Psoas muscle (tissue), 8 donors: ENCODE measurements around the gene ANO6. TPM values are rescaled to one million over a fixed set of nuclear protein-coding genes. Genes with fewer than 3 reads are reported as not detected.
A peak's percentile ranks its signal among the peaks of the same experiment; 100 is the strongest.

ENCODE experiments used
- ATAC-seq, 4 donors: fragments of 200-7000 bp; cut with Tn5 transposase; one replicate each; pipeline ENCODE4 v1.9.1; 2020; ENCODE audit warnings: moderate library complexity in 3 of 4, mild to moderate bottlenecking in 2 of 4
- DNase-seq, 2 donors: peaks; one replicate each; pipeline ENCODE4 v3.0.0-alpha.2; 2020
- H3K27ac ChIP-seq: fragments of 200-600 bp; one replicate; pipeline ENCODE4 v1.8.0; 2022
- H3K27me3 ChIP-seq, 3 donors: fragments of 200-600 bp in 1 of 3; one replicate each; pipeline versions ENCODE4 v1.6.1 to v1.8.0; 2013 to 2022; ENCODE audit warnings: low read length in 2 of 3, mild to moderate bottlenecking in 2 of 3, moderate library complexity in 1 of 3; ENCODE audit not compliant: insufficient read depth in 3 of 3
- H3K36me3 ChIP-seq, 2 donors: fragments of 200-600 bp in 1 of 2; one replicate each; pipeline versions ENCODE4 v1.6.1 to v1.8.0; 2013 to 2022; ENCODE audit warnings: low read depth in 1 of 2, mild to moderate bottlenecking in 1 of 2, moderate library complexity in 1 of 2; ENCODE audit not compliant: insufficient read depth in 1 of 2
- H3K4me1 ChIP-seq: fragments of 200-600 bp; one replicate; pipeline ENCODE4 v1.8.0; 2022
- H3K4me3 ChIP-seq: fragments of 200-600 bp; one replicate; pipeline ENCODE4 v1.8.0; 2022; ENCODE audit warnings: mild to moderate bottlenecking
- H3K9me3 ChIP-seq: fragments of 200-600 bp; one replicate; pipeline ENCODE4 v1.8.0; 2022
- CTCF ChIP-seq: fragments of 200-600 bp; IDR thresholded peaks from one replicate; pipeline ENCODE4 v1.8.0; 2022; ENCODE audit warnings: antibody characterized with exemption
- WGBS, 3 donors: extraction: QIAGEN DNeasy Blood & Tissue Kit; methylation state at CpG; one replicate each; pipeline versions ENCODE4 v1.1.6 to v1.1.7; 2013; 5-methylcytosine and 5-hydroxymethylcytosine counted together
- intact Hi-C, 2 donors: fragments of 100-400 bp; cut with DNase I; formaldehyde crosslinking; loops; one replicate each; pipeline versions ENCODE4 v1.11.0 to v1.14.2; 2022
- polyA plus RNA-seq, 3 donors: library from polyadenylated mRNA; stranded (reverse); fragments of 200-250 nt; gene quantifications; one replicate each; pipeline ENCODE4 v1.2.3, GENCODE V29; 2013
- total RNA-seq, 4 donors: library from RNA; stranded (reverse); fragmentation: NEBNext Ultra II Directional in 2 of 4; extraction: Animal tissue kit (Norgen Biotek cat#: 25700) in 2 of 4; gene quantifications; one replicate each; pipeline versions ENCODE4 v1.2.1 to v1.2.4, GENCODE V29; 2021 to 2023
- donor health status: healthy with polysubstance abuse.
- donor health status: DM: no; HTN: no; CAD: no; lungs with moderate emphysema.
- donor health status: Bipolar disorder and iron deficiency.
- donor health status: healthy.
- donor health status: DM: yes; HTN: yes; CAD: no.
- donor health status: DM: no; HTN: no; CAD: no.
- donor health status: DM: no; HTN: no; CAD: no.
- donor health status: DM: yes; HTN: yes; CAD: no.

ANO6 gene
- total and polyA plus RNA-seq, 7 donors, result 25.6 to 121 (median 51.5) TPM

GRCh38 chr12:45368841-45369489 is 153.1 kb downstream of the ANO6 start:
- Histone ChIP-seq H3K4me1 (no peaks in the 10 kb centered on the region), H3K27me3 (no peaks in the 10 kb centered on the region), H3K9me3 (peaks cover 5% of the 10 kb centered on the region), H3K4me3 (no peak overlapping the region), H3K36me3 (peaks cover 4 to 41% of the 10 kb centered on the region in 2 donors), H3K27ac (no peak overlapping the region)
- peak in 2 of 4 donors; percentile 51 to 58 for ATAC-seq
- no peak for TF ChIP-seq CTCF
- no peak for DNase-seq
- 76 to 81% (median 79%) methylated on average over 3 of the region's 3 CpGs for WGBS, 3 donors
- intact Hi-C loops, result no loop called here

GRCh38 chr12:45377815-45378214 is 161.9 kb downstream of the ANO6 start:
- ATAC-seq, result no peak
- Histone ChIP-seq H3K27me3 (no peaks in the 10 kb centered on the region), H3K9me3 (no peaks in the 10 kb centered on the region), H3K27ac (no peak overlapping the region), H3K4me1 (no peaks in the 10 kb centered on the region), H3K4me3 (no peak overlapping the region), H3K36me3 (peaks cover 9 to 62% of the 10 kb centered on the region in 2 donors)
- 68 to 82% (median 81%) methylated on average over 1 of the region's 1 CpG for WGBS, 3 donors
- no peak for TF ChIP-seq CTCF
- DNase-seq, result no peak
- intact Hi-C loops, result no loop called here

GRCh38 chr12:45379261-45379660 is 163.4 kb downstream of the ANO6 start:
- Histone ChIP-seq H3K4me3 (no peak overlapping the region), H3K36me3 (peaks cover 11 to 77% of the 10 kb centered on the region in 2 donors), H3K9me3 (no peaks in the 10 kb centered on the region), H3K4me1 (no peaks in the 10 kb centered on the region), H3K27me3 (no peaks in the 10 kb centered on the region), H3K27ac (no peak overlapping the region)
- no peak for TF ChIP-seq CTCF
- intact Hi-C loops, result no loop called here
- ATAC-seq (no peak), DNase-seq (no peak)
- WGBS, 3 donors, result 89 to 94% (median 92%) methylated on average over 5 of the region's 5 CpGs

DNA sequence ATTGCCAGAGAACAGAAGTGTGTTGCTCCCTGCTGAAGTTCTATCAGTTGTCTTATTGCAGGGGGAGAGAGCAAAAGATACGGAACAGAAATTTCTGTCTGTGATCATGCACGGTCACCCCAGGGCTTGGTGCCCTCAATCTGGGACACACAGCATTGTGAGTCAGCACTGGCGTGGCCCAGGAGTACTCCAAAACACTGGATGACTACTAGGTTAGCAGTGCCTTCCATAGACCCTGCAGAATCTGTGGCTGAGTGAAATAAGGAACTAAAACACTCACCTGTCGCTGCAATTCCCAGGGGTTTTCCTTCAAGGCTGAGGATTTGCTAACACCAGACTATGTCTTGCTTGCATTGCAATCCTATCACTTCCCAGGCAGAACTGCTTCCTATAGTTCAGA is 165.5 kb downstream of the ANO6 start:
- peak; percentile 62 to 77 (median 72) for ATAC-seq
- no peaks in the 10 kb centered on the region for H3K27me3 ChIP-seq
- peaks cover 13 to 98% of the 10 kb centered on the region in 2 donors for H3K36me3 ChIP-seq
- no peaks in the 10 kb centered on the region for H3K9me3 ChIP-seq
- WGBS, 3 donors, result 73 to 90% (median 87%) methylated on average over 4 of the region's 4 CpGs
- no peaks in the 10 kb centered on the region for H3K4me1 ChIP-seq
- H3K4me3 ChIP-seq, result no peak overlapping the region
- no peak for DNase-seq
- no peak for TF ChIP-seq CTCF
- intact Hi-C loops, result loop anchor here (10.0 kb wide), 2 partner anchors 167 to 207 kb away; partner anchors contain the start of gene ANO6 (in 1 of the 2)
- H3K27ac ChIP-seq, result no peak overlapping the region
